ENCODE data around the gene RNASEH2A.

Gene RNASEH2A

DNA sequence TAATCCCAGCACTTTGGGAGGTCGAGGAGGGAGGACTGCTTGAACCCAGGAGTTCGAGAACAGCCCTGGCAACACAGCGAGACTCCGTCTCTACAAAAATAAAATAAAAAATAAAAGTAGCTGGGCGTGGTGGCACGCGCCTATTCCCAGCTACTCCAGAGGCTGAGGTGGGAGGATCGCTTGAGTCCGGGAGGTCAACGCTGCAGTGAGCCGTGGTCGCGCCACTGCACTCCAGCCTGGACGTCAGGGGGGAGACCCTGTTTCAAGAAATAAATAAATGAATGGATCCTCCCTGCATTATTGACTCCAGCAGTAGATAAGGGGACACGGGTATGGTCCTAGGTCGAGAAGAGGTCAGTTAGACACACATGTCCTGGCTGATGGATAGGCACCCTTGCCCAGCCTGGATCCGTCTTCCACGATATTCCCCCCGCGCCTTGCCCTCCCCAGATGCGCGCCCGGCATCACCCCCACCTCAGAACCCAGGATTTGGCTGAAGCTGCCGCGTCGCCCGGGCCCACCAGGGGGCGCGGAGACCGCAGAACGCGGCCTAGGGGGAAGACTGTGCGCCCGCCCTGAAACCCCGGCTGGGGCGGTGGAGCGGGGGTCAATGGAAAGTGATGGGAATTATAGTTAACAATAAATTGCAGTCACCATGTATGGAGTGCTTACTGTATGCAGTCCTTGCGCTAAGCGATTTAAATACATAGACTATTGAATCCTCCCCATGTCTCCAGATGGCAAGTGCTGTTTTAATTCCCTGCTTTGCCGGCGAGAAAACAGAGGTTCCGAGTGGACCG, 29.0 kb upstream of the RNASEH2A start:
- Mint-ChIP-seq H3K4me3 (peak overlapping the region; percentile 89), H3K36me3 (ENCODE audit: low read depth) (no peaks in the 10 kb centered on the region), H3K27me3 (no peaks in the 10 kb centered on the region), H3K4me1 (ENCODE audit: low read depth) (peaks cover 43% of the 10 kb centered on the region), H3K27ac (peak overlapping the region; percentile 91), H3K9me3 (no peaks in the 10 kb centered on the region)

- no peaks in the 10 kb centered on the region for H3K27me3 Mint-ChIP-seq
- H3K4me3 Mint-ChIP-seq = peak overlapping the region; percentile 89
- H3K36me3 Mint-ChIP-seq (ENCODE audit: low read depth) = no peaks in the 10 kb centered on the region
- peak overlapping the region; percentile 91 for H3K27ac Mint-ChIP-seq
- H3K4me1 Mint-ChIP-seq (ENCODE audit: low read depth) = peaks cover 43% of the 10 kb centered on the region
- H3K9me3 Mint-ChIP-seq = no peaks in the 10 kb centered on the region
Observed at GRCh38 chr19:12778017-12778904, 28.1 kb upstream of the RNASEH2A start.

- peaks cover 38% of the 10 kb centered on the region for H3K4me1 Mint-ChIP-seq (ENCODE audit: low read depth)
- no peaks in the 10 kb centered on the region for H3K27me3 Mint-ChIP-seq
- no peaks in the 10 kb centered on the region for H3K9me3 Mint-ChIP-seq
- H3K36me3 Mint-ChIP-seq (ENCODE audit: low read depth) = no peaks in the 10 kb centered on the region
- H3K27ac Mint-ChIP-seq = peak overlapping the region; percentile 91
- peak overlapping the region; percentile 89 for H3K4me3 Mint-ChIP-seq
Observed at GRCh38 chr19:12778905-12779161, 27.6 kb upstream of the RNASEH2A start.

GRCh38 chr19:12779162-12779993, 27.0 kb upstream of the RNASEH2A start:
- Mint-ChIP-seq H3K27ac (peak overlapping the region; percentile 91), H3K36me3 (ENCODE audit: low read depth) (no peaks in the 10 kb centered on the region), H3K4me3 (peak overlapping the region; percentile 67), H3K27me3 (no peaks in the 10 kb centered on the region), H3K9me3 (no peaks in the 10 kb centered on the region), H3K4me1 (ENCODE audit: low read depth) (peaks cover 36% of the 10 kb centered on the region)

DNA sequence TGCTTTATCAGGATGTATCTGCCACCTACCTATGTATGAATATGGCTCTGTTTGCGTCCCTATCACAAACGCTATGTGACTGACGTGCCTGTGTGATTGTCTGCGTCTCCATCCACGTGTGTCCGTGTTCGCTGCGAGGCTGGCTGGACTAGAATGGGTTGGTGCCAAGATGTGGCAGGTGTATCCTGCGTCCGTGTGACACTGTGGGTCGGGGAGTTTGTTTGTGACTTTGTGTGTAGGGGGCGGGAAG, 24.3 kb upstream of the RNASEH2A start:
- Mint-ChIP-seq H3K27ac (peak overlapping the region; percentile 97), H3K9me3 (no peaks in the 10 kb centered on the region), H3K4me1 (ENCODE audit: low read depth) (peaks cover 42% of the 10 kb centered on the region), H3K4me3 (no peak overlapping the region), H3K36me3 (ENCODE audit: low read depth) (no peaks in the 10 kb centered on the region), H3K27me3 (no peaks in the 10 kb centered on the region)

GRCh38 chr19:12782424-12783290, 23.7 kb upstream of the RNASEH2A start:
- H3K4me3 Mint-ChIP-seq = no peak overlapping the region
- no peaks in the 10 kb centered on the region for H3K27me3 Mint-ChIP-seq
- H3K27ac Mint-ChIP-seq = peak overlapping the region; percentile 97
- H3K4me1 Mint-ChIP-seq (ENCODE audit: low read depth) = peaks cover 43% of the 10 kb centered on the region
- no peaks in the 10 kb centered on the region for H3K36me3 Mint-ChIP-seq (ENCODE audit: low read depth)
- H3K9me3 Mint-ChIP-seq = no peaks in the 10 kb centered on the region

DNA sequence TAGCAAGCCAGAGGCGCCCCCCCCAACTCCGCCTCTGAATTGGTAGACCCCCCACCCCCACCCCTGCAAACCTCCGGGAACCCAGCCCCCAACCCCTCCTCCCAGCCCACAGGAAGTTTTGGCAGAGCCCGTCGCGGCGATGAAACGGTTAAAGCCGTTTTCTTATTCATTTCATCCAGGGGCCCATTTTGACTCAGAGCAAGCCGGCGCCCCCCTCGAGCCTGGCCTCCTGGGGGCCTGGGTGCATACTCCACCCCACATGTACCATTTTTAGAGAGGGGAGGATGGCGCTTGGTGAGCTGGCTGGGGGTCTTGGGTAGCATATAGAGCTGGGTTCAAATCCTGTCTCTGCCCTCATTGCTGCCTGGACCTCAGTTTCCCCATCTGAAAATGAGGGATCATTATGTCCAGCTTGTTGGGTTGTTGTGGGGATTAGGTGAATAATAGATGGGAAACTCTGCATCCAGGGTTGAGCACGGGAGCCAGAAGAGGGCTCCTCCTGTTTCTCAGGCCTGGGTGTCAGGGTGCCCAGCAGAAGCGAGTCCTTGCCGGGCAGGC, 23.0 kb upstream of the RNASEH2A start:
- Mint-ChIP-seq H3K27ac (peak overlapping the region; percentile 97), H3K27me3 (no peaks in the 10 kb centered on the region), H3K4me3 (no peak overlapping the region), H3K9me3 (no peaks in the 10 kb centered on the region), H3K4me1 (ENCODE audit: low read depth) (peaks cover 48% of the 10 kb centered on the region), H3K36me3 (ENCODE audit: low read depth) (no peaks in the 10 kb centered on the region)

GRCh38 chr19:12783849-12784393, 22.5 kb upstream of the RNASEH2A start:
- Mint-ChIP-seq H3K4me3 (no peak overlapping the region), H3K27me3 (no peaks in the 10 kb centered on the region), H3K9me3 (no peaks in the 10 kb centered on the region), H3K36me3 (ENCODE audit: low read depth) (no peaks in the 10 kb centered on the region), H3K4me1 (ENCODE audit: low read depth) (peaks cover 48% of the 10 kb centered on the region), H3K27ac (peak overlapping the region; percentile 97)

- no peak overlapping the region for H3K27ac Mint-ChIP-seq
- no peaks in the 10 kb centered on the region for H3K36me3 Mint-ChIP-seq (ENCODE audit: low read depth)
- no peak overlapping the region for H3K4me3 Mint-ChIP-seq
- no peaks in the 10 kb centered on the region for H3K9me3 Mint-ChIP-seq
- no peaks in the 10 kb centered on the region for H3K27me3 Mint-ChIP-seq
- H3K4me1 Mint-ChIP-seq (ENCODE audit: low read depth) = peaks cover 48% of the 10 kb centered on the region
Observed at GRCh38 chr19:12784394-12784870, 22.0 kb upstream of the RNASEH2A start.

DNA sequence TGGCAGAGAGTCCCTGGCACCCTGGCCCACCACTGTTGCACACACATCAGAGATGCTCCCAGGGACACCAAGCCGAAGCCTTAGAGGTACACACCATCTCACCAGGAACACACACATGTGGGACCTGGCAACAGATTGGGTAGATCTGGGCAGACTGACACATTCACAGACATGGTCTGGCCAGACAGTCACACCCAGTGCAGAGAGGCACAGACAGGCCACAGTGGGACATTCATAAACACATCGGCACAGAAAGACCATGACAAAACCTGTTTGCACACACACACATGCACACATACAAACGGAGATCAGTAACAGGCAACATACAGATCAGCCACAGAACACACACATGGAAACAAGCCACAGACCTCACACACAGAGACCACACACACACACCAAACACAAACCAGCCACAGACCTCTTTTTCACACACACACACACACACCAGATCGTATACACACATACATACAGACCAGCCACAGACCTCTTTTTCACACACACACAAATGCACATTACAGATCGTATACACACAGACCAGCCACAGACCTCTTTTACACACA, 21.4 kb upstream of the RNASEH2A start:
- Mint-ChIP-seq H3K27ac (no peak overlapping the region), H3K27me3 (no peaks in the 10 kb centered on the region), H3K9me3 (no peaks in the 10 kb centered on the region), H3K4me3 (no peak overlapping the region), H3K4me1 (ENCODE audit: low read depth) (peaks cover 43% of the 10 kb centered on the region), H3K36me3 (ENCODE audit: low read depth) (no peaks in the 10 kb centered on the region)

- no peaks in the 10 kb centered on the region for H3K36me3 Mint-ChIP-seq (ENCODE audit: low read depth)
- peaks cover 42% of the 10 kb centered on the region for H3K4me1 Mint-ChIP-seq (ENCODE audit: low read depth)
- H3K27ac Mint-ChIP-seq = no peak overlapping the region
- no peak overlapping the region for H3K4me3 Mint-ChIP-seq
- H3K9me3 Mint-ChIP-seq = no peaks in the 10 kb centered on the region
- no peaks in the 10 kb centered on the region for H3K27me3 Mint-ChIP-seq
Observed at GRCh38 chr19:12785431-12786031, 20.9 kb upstream of the RNASEH2A start.

DNA sequence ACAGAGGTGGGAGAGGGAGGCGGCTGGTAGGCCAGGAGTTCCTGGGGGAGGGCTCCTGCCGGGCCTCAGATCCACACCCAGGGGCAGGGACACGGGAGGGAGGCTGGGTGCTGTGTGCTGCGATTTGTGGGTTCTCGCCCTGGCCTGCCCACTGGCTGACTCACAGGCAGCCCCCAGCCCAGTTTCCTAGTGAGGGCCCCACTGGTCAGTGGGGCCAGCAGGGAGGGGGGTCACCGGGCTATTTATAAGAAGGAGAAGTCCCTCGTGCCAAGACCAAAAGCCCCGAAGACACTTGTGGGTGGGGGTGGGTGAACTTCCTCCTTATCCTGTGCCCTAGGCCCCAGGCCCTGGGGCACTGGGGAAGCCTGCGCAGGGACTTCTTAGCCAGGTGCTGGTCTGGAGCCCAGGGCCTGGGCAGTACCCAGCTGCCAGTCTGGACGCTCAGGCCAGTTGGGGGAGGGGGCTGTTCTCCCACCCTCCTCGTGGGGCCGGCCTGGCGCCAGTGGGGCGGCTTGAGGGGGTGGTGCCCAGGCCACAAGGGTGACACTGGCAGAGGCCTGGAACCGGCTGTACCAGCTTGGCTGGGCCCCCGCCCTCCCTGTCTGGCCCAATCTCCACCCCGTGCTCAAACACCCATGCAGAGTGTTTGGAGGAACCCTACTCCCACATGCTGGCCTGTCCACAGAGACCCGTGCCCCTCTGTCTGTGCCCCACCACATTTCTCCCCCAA, 20.1 kb upstream of the RNASEH2A start:
- H3K27ac Mint-ChIP-seq = peak overlapping the region; percentile 73
- H3K4me3 Mint-ChIP-seq = no peak overlapping the region
- no peaks in the 10 kb centered on the region for H3K27me3 Mint-ChIP-seq
- no peaks in the 10 kb centered on the region for H3K36me3 Mint-ChIP-seq (ENCODE audit: low read depth)
- H3K4me1 Mint-ChIP-seq (ENCODE audit: low read depth) = peaks cover 49% of the 10 kb centered on the region
- H3K9me3 Mint-ChIP-seq = no peaks in the 10 kb centered on the region

GRCh38 chr19:12786952-12787351, 19.4 kb upstream of the RNASEH2A start:
- peaks cover 43% of the 10 kb centered on the region for H3K4me1 Mint-ChIP-seq (ENCODE audit: low read depth)
- no peak overlapping the region for H3K4me3 Mint-ChIP-seq
- no peaks in the 10 kb centered on the region for H3K27me3 Mint-ChIP-seq
- peak overlapping the region; percentile 73 for H3K27ac Mint-ChIP-seq
- H3K9me3 Mint-ChIP-seq = no peaks in the 10 kb centered on the region
- H3K36me3 Mint-ChIP-seq (ENCODE audit: low read depth) = no peaks in the 10 kb centered on the region

All from stimulated activated naive CD8-positive, alpha-beta T cell treated with anti-CD3 and anti-CD28 coated beads, Interleukin-15, Interleukin-2, amounts not matched to agents 100 ng/mL and 50 ng/mL, for 24 hours (primary cell).